ENCODE results near the gene NHP2. TPM values are rescaled to one million over a fixed set of nuclear protein-coding genes. Genes with fewer than 3 reads are reported as not detected.
A peak's percentile ranks its signal among the peaks of the same experiment; 100 is the strongest.

NHP2 gene
- total and polyA plus RNA-seq, 9 of the 15 experiments (the other 6 are each of a cell fraction or from before 2014, with no cell fraction given) = 52.8 to 622 (median 144) TPM

DNA sequence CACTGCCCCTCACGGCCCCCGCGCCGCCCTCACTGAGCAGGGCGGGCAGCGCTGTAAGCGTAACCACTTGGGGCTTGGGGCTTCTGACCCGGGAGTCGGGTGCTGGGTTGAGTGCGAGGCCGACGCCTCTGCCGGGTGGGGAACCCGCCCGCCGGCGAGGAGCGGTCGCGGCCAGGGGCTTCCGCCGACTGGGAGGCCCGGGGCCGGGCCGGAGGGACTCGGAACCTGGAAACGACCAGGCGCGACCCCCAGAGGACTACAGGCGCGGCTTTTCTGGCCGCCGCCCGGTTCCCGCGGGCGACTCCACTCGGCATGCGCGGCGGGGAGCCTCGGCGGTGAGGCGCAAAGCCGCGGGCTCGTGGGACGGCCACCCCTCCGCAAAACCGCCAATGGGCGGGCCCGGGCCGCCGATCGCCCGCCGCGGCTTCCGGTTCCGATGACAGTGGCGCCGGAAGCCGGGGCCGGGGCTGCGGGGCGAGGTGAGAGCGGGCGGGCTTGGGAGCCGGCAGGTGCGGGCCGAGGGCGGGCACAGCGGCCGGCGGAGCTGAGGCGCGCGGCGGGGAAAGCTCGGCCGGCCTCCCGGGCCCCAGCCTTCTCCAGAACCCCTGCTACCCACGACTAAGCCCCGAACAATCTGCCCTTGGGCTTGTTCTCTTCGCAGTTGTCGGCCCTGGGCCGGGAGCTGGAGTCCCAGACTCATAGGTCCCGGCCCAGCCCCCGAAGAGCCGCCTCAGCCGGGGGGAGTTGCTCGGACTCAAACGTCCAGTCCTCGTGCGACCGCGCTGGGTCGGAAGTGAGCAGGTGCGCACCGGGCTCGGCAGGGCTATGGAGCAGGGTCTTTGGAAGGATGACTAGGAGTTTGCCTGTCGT, 22.9 kb downstream of the NHP2 start, which contains the start of gene RMND5B (continued):
- TF ChIP-seq AFF4 (CRISPR knock-in tag; IDR thresholded peaks at IDR 0.05) (0 out of 2 replicates have a peak, but pooled peaks have one; percentile 41), ZNF121 (CRISPR knock-in tag; conservative IDR thresholded peaks at IDR 0.05) (no peak), ZKSCAN8 (CRISPR knock-in tag; IDR thresholded peaks at IDR 0.05) (no peak), ID3 (CRISPR knock-in tag; IDR thresholded peaks at IDR 0.05) (no peak), ID3 (tag; IDR thresholded peaks at IDR 0.05) (0 out of 2 replicates have a peak, but pooled peaks have one; percentile 40), ATF7 (IDR thresholded peaks at IDR 0.05) (peak; percentile 99), ZNF175 (CRISPR knock-in tag; IDR thresholded peaks at IDR 0.05; ENCODE audit: low read depth) (no peak), ETV6 (IDR thresholded peaks at IDR 0.05; ENCODE audit: borderline replicate concordance in 1 of 2, low read depth in 2 of 2, low read length in 1 of 2) (0 out of 4 replicates have a peak, but pooled peaks of 1 of the 2 experiments have one; percentile 16), ETV6 (CRISPR knock-in tag; IDR thresholded peaks at IDR 0.05; ENCODE audit: borderline replicate concordance) (no peak), COPS2 (conservative IDR thresholded peaks at IDR 0.05) (no peak), GABPA (tag; conservative IDR thresholded peaks at IDR 0.05; ENCODE audit: low read depth) (peak; percentile 96), CXXC5 (CRISPR knock-in tag; IDR thresholded peaks at IDR 0.05) (peak; percentile 98), ZNF23 (CRISPR knock-in tag; IDR thresholded peaks at IDR 0.05) (no peak), RUNX1 (IDR thresholded peaks at IDR 0.05; ENCODE audit: low read depth) (0 out of 2 replicates have a peak, but pooled peaks have one; percentile 24), BCOR (IDR thresholded peaks at IDR 0.05) (no peak), PRPF4 (IDR thresholded peaks at IDR 0.05; ENCODE audit: insufficient read depth, low read depth, low read length, poor library complexity, severe bottlenecking) (peak; percentile 65), TCF7L2 (IDR thresholded peaks at IDR 0.05; ENCODE audit: low read depth, low read length) (peak; percentile 94), EGR1 (conservative IDR thresholded peaks at IDR 0.05) (peak; percentile 85), YBX1 (IDR thresholded peaks at IDR 0.05) (no peak)
- TF ChIP-seq, protein P1, sequence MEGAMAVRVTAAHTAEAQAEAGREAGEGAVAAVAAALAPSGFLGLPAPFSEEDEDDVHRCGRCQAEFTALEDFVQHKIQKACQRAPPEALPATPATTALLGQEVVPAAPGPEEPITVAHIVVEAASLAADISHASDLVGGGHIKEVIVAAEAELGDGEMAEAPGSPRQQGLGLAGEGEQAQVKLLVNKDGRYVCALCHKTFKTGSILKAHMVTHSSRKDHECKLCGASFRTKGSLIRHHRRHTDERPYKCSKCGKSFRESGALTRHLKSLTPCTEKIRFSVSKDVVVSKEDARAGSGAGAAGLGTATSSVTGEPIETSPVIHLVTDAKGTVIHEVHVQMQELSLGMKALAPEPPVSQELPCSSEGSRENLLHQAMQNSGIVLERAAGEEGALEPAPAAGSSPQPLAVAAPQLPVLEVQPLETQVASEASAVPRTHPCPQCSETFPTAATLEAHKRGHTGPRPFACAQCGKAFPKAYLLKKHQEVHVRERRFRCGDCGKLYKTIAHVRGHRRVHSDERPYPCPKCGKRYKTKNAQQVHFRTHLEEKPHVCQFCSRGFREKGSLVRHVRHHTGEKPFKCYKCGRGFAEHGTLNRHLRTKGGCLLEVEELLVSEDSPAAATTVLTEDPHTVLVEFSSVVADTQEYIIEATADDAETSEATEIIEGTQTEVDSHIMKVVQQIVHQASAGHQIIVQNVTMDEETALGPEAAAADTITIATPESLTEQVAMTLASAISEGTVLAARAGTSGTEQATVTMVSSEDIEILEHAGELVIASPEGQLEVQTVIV (CRISPR knock-in tag; IDR thresholded peaks at IDR 0.05; ENCODE audit: borderline replicate concordance) = no peak

All from K562 (cell line).